ENCODE data around the gene EMC9. TPM values are rescaled to one million over a fixed set of nuclear protein-coding genes. Genes with fewer than 3 reads are reported as not detected.

Gene EMC9
- total and polyA plus RNA-seq, 2 donors (not counting 1 experiment from before 2014, with no cell fraction given): 24.7 to 25.9 TPM

- Histone ChIP-seq H3K27me3 (replicated peaks in 1 of 4; ENCODE audit: control extremely low read depth in 1 of 4, control insufficient read depth in 3 of 4, insufficient read depth in 4 of 4, low read length in 3 of 4) (no peaks in the 10 kb centered on the region), H3K4me3 (ENCODE audit: control extremely low read depth in 1 of 5, extremely low read depth in 1 of 5, insufficient read depth in 1 of 5, low read depth in 2 of 5, low read length in 4 of 5) (no peak overlapping the region), H3K79me2 (ENCODE audit: control insufficient read depth, insufficient read depth, low read length) (peaks cover 4% of the 10 kb centered on the region), H4K20me1 (ENCODE audit: control insufficient read depth, insufficient read depth, low read length, poor library complexity, severe bottlenecking) (no peaks in the 10 kb centered on the region), H3K36me3 (replicated peaks in 1 of 2; ENCODE audit: control extremely low read depth in 1 of 2, control insufficient read depth in 1 of 2, extremely low read depth in 1 of 2, insufficient read depth in 2 of 2, low read length in 1 of 2) (peaks cover 8 to 37% of the 10 kb centered on the region in 2 experiments), H2AFZ (ENCODE audit: insufficient read depth, low read depth, low read length, poor library complexity, severe bottlenecking) (peak overlapping the region; percentile 62), H3K4me2 (replicated peaks; ENCODE audit: low read depth, low read length, poor library complexity, severe bottlenecking) (peak overlapping the region; percentile 57), H3K27ac (ENCODE audit: low read length in 2 of 2) (peak overlapping the region; percentile 30 to 92), H3K9me3 (ENCODE audit: control extremely low read depth in 1 of 3, control insufficient read depth in 2 of 3, insufficient read depth in 1 of 3, low read length in 2 of 3) (no peaks in the 10 kb centered on the region), H3K4me1 (ENCODE audit: control insufficient read depth in 2 of 2, insufficient read depth in 2 of 2, low read length in 2 of 2) (peaks cover 33 to 34% of the 10 kb centered on the region in 2 donors), H3K9ac (ENCODE audit: low read length) (peak overlapping the region; percentile 14)
- peak; percentile 56 for ATAC-seq (ENCODE audit: low read depth)
- peak; percentile 71 for DNase-seq
- ChIA-PET POLR2A (interaction anchor here (1.5 kb wide), 1 partner anchor 12 kb away, joined by 4 read pairs; the partner anchor contains the start of gene PSME1), CTCF (interaction anchor here (0.6 to 1.3 kb wide), 4 partner anchors 14 to 35 kb away, joined by 3 read pairs; partner anchors contain the start of gene EMC9)
- TF ChIP-seq EZH2 (IDR thresholded peaks at IDR 0.05; ENCODE audit: borderline replicate concordance, insufficient read depth, low read depth, low read length, poor library complexity, severe bottlenecking): no peak
- TF ChIP-seq, protein P1, sequence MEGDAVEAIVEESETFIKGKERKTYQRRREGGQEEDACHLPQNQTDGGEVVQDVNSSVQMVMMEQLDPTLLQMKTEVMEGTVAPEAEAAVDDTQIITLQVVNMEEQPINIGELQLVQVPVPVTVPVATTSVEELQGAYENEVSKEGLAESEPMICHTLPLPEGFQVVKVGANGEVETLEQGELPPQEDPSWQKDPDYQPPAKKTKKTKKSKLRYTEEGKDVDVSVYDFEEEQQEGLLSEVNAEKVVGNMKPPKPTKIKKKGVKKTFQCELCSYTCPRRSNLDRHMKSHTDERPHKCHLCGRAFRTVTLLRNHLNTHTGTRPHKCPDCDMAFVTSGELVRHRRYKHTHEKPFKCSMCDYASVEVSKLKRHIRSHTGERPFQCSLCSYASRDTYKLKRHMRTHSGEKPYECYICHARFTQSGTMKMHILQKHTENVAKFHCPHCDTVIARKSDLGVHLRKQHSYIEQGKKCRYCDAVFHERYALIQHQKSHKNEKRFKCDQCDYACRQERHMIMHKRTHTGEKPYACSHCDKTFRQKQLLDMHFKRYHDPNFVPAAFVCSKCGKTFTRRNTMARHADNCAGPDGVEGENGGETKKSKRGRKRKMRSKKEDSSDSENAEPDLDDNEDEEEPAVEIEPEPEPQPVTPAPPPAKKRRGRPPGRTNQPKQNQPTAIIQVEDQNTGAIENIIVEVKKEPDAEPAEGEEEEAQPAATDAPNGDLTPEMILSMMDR (IDR thresholded peaks at IDR 0.05): no peak
- Mint-ChIP-seq H3K4me3 (peak overlapping the region; percentile 39), H3K4me1 (peaks cover 33% of the 10 kb centered on the region), H3K27me3 (no peaks in the 10 kb centered on the region), H3K27ac (peak overlapping the region; percentile 91), H3K9me3 (ENCODE audit: insufficient read depth) (no peaks in the 10 kb centered on the region)
- intact Hi-C loops (cut with micrococcal nuclease): no loop called here
- 79% methylated on average over 7 of the region's 9 CpGs for WGBS (ENCODE audit: insufficient coverage)
These were observed 17.7 kb downstream of the EMC9 start for GRCh38 chr14:24123424-24124417.
